SK-N-SH (cell line): Measurements from ENCODE around the gene NGLY1. TPM values are rescaled to one million over a fixed set of nuclear protein-coding genes. Genes with fewer than 3 reads are reported as not detected.

ENCODE experiments used
- CTCF ChIA-PET: fragments of 300-600, 350-600 bp; formaldehyde crosslinking; extraction: SDS; loops from one replicate; lab custom pipeline; 2021; lab: Yijun Ruan, JAX
- POLR2A ChIA-PET: fragments of 350-600 bp; sonication (Branson Sonifier 250); formaldehyde crosslinking; extraction: SDS; loops from one replicate; lab custom pipeline; 2020; ENCODE audit warnings: antibody characterized with exemption, inconsistent platforms; lab: Yijun Ruan, JAX
- DNase-seq: peaks from one replicate; pipeline ENCODE4 v3.0.0; 2012
- H2AFZ ChIP-seq: fragments of 200-600 bp; sonication (generic); 2 replicates; pipeline ENCODE4 v1.8.1; 2016; ENCODE audit warnings: antibody characterized with exemption, mild to moderate bottlenecking, low read depth
- H3F3A ChIP-seq: fragments of 200-600 bp; sonication (generic); replicated peaks from 2 replicates; pipeline ENCODE3; 2016; ENCODE audit warnings: antibody characterized with exemption, mild to moderate bottlenecking; ENCODE audit not compliant: insufficient read depth
- H3K27ac ChIP-seq, 2 experiments: fragments of 200-500 bp in 1 of 2; fragments of 200-600 bp in 1 of 2; sonication (Bioruptor generic) in 1 of 2; sonication (generic), shearing (Covaris generic) in 1 of 2; 2 replicates each; pipeline versions ENCODE4 v1.5.1 to v1.6.1; 2014 to 2016; ENCODE audit warnings: low read depth in 2 of 2, inconsistent platforms in 1 of 2, low read length in 1 of 2, mild to moderate bottlenecking in 1 of 2, mixed read lengths in 1 of 2
- H3K27me3 ChIP-seq: fragments of 200-600 bp; sonication (generic), shearing (Covaris generic); 2 replicates; pipeline ENCODE4 v1.6.1; 2016; ENCODE audit warnings: mixed run types; ENCODE audit not compliant: insufficient read depth
- H3K36me3 ChIP-seq, 2 experiments: fragments of 200-500 bp in 1 of 2; fragments of 200-600 bp in 1 of 2; sonication (Bioruptor generic) in 1 of 2; sonication (generic) in 1 of 2; replicated peaks in 1 of 2; 2 replicates each; pipeline versions ENCODE3 to v1.5.1; 2014 to 2016; ENCODE audit warnings: low read length in 1 of 2, mild to moderate bottlenecking in 1 of 2; ENCODE audit not compliant: insufficient read depth in 2 of 2, control insufficient read depth in 1 of 2
- H3K4me1 ChIP-seq, 2 experiments: fragments of 200-500 bp in 1 of 2; fragments of 200-600 bp in 1 of 2; sonication (Bioruptor generic) in 1 of 2; sonication (generic), shearing (Covaris generic) in 1 of 2; 2 replicates each; pipeline versions ENCODE4 v1.5.1 to v1.6.1; 2014 to 2016; ENCODE audit warnings: low read depth in 1 of 2, low read length in 1 of 2, mixed run types in 1 of 2; ENCODE audit not compliant: insufficient read depth in 2 of 2, control insufficient read depth in 1 of 2
- H3K4me2 ChIP-seq: fragments of 200-600 bp; sonication (generic), shearing (Covaris generic); 2 replicates; pipeline ENCODE4 v1.6.1; 2017; ENCODE audit warnings: mixed run types
- H3K4me3 ChIP-seq, 2 experiments: fragments of 200-500 bp in 1 of 2; fragments of 200-600 bp in 1 of 2; sonication (Bioruptor generic) in 1 of 2; sonication (generic), shearing (Covaris generic) in 1 of 2; 2 replicates each; pipeline versions ENCODE4 v1.5.1 to v1.8.1; 2014 to 2016; ENCODE audit warnings: low read depth in 2 of 2, inconsistent platforms in 1 of 2, low read length in 1 of 2, mild to moderate bottlenecking in 1 of 2, mixed read lengths in 1 of 2, moderate library complexity in 1 of 2
- H3K79me2 ChIP-seq: fragments of 200-600 bp; sonication (generic); 2 replicates; pipeline ENCODE4 v1.8.1; 2017; ENCODE audit warnings: mild to moderate bottlenecking; ENCODE audit not compliant: insufficient read depth
- H3K9ac ChIP-seq: fragments of 200-600 bp; sonication (generic); 2 replicates; pipeline ENCODE4 v1.6.1; 2017; ENCODE audit warnings: mixed run types
- H3K9me2 ChIP-seq: fragments of 200-600 bp; sonication (generic); 2 replicates; pipeline ENCODE4 v1.6.1; 2017; ENCODE audit warnings: mixed run types
- H3K9me3 ChIP-seq: fragments of 200-600 bp; sonication (generic); 2 replicates; pipeline ENCODE4 v1.6.1; 2017; ENCODE audit warnings: mixed run types, mild to moderate bottlenecking, moderate library complexity
- H4K20me1 ChIP-seq: fragments of 200-600 bp; sonication (generic); 2 replicates; pipeline ENCODE4 v1.6.1; 2017; ENCODE audit warnings: mild to moderate bottlenecking, mixed run types; ENCODE audit not compliant: insufficient read depth
- CHD2 ChIP-seq: fragments of 150-350 bp; IDR thresholded peaks from 2 replicates; pipeline ENCODE4 v1.6.1; 2018; ENCODE audit warnings: low read length; ENCODE audit not compliant: partially characterized antibody
- JUND ChIP-seq: IDR thresholded peaks from 2 replicates; pipeline ENCODE4 v1.4.0; 2012
- MEF2A ChIP-seq: IDR thresholded peaks from 2 replicates; pipeline ENCODE4 v1.4.0; 2012; ENCODE audit warnings: low read depth, borderline replicate concordance
- MXI1 ChIP-seq: IDR thresholded peaks from 2 replicates; pipeline ENCODE4 v1.6.1; 2012; ENCODE audit warnings: mild to moderate bottlenecking, low read depth, low read length, improper control_type of control experiment
- NFIC ChIP-seq: IDR thresholded peaks from 2 replicates; pipeline ENCODE4 v1.4.0; 2012; ENCODE audit warnings: borderline replicate concordance
- NRF1 ChIP-seq: IDR thresholded peaks from 2 replicates; pipeline ENCODE4 v1.6.1; 2012; ENCODE audit warnings: low read depth, mild to moderate bottlenecking, low read length
- POLR2AphosphoS5 ChIP-seq: IDR thresholded peaks from 2 replicates; pipeline ENCODE4 v1.6.1; 2012; ENCODE audit warnings: low read depth, low read length
- RCOR1 ChIP-seq: fragments of 150-350 bp; IDR thresholded peaks from 2 replicates; pipeline ENCODE4 v1.6.1; 2017; ENCODE audit warnings: antibody characterized with exemption, low read length
- RXRA ChIP-seq: IDR thresholded peaks from 2 replicates; pipeline ENCODE4 v1.4.0; 2012; ENCODE audit warnings: low read depth, mild to moderate bottlenecking, borderline replicate concordance
- TAF1 ChIP-seq: IDR thresholded peaks from 2 replicates; pipeline ENCODE4 v1.6.1; 2012; ENCODE audit warnings: low read depth, mild to moderate bottlenecking, low read length, moderate library complexity, borderline replicate concordance
- TEAD4 ChIP-seq: IDR thresholded peaks from 2 replicates; pipeline ENCODE4 v1.4.0; 2012; ENCODE audit warnings: mild to moderate bottlenecking, borderline replicate concordance; ENCODE audit not compliant: insufficient read depth
- WGBS: methylation state at CpG from one replicate; pipeline ENCODE4 v1.1.6; 2017; ENCODE audit warnings: low lambda C conversion rate; 5-methylcytosine and 5-hydroxymethylcytosine counted together
- polyA plus RNA-seq, 3 experiments: library from polyadenylated mRNA; depleted of rRNA; stranded (reverse); fragments of >200 nt; gene quantifications; 2 replicates each; pipeline ENCODE4 v1.2.3, GENCODE V29; 2012
- TF ChIP-seq, protein P1 (sequence below): IDR thresholded peaks from 2 replicates; pipeline ENCODE4 v1.4.0; 2012; ENCODE audit warnings: low read depth, borderline replicate concordance
- TF ChIP-seq, protein P2 (sequence below): IDR thresholded peaks from 2 replicates; pipeline ENCODE4 v1.4.0; 2012; ENCODE audit warnings: low read depth
- TF ChIP-seq, protein P3 (sequence below): IDR thresholded peaks from 2 replicates; pipeline ENCODE4; 2012

Gene NGLY1
- polyA plus RNA-seq, 1 of the 3 experiments (the other 2 are of a cell fraction) = 6.0 TPM

DNA sequence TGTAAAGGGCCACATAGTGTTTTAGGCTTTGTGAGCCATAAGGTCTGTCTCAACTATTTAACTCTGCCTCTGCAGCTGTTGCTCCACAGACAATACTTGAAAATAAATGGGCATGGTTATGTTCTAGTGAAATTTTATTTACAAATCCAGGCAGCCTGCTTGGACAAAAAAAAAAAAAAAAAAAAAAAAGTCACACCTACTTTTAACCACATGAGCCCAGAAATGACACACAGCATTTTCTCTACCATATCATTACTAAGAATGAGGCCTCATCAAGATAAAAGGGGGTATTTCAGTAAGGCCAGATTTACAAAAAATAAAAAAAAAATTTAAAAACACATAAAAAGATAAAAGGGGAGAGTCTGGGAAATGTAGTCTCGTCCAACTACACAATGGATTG, 1.7 kb upstream of the NGLY1 start:
- WGBS = 94% methylated on average over 1 of the region's 1 CpG
- ChIA-PET POLR2A (no interaction called here), CTCF (interaction anchor here (1.9 kb wide), 1 partner anchor 137 kb away, joined by 9 read pairs; no protein-coding TSS in a partner anchor)
- Histone ChIP-seq H3K27me3 (no peaks in the 10 kb centered on the region), H3K9me3 (no peaks in the 10 kb centered on the region), H3K4me2 (no peak overlapping the region), H3K9ac (no peak overlapping the region), H3K36me3 (no peaks in the 10 kb centered on the region), H3K4me1 (peaks cover 8 to 17% of the 10 kb centered on the region in 2 experiments; a peak in 3 of 4 replicates), H2AFZ (no peak overlapping the region), H3K79me2 (peaks cover 30% of the 10 kb centered on the region), H3F3A (peaks cover 6% of the 10 kb centered on the region), H3K9me2 (no peaks in the 10 kb centered on the region), H3K4me3 (no peak overlapping the region), H3K27ac (no peak overlapping the region), H4K20me1 (no peaks in the 10 kb centered on the region)
- TF ChIP-seq RCOR1 (no peak), RXRA (no peak)
- DNase-seq = no peak

DNA sequence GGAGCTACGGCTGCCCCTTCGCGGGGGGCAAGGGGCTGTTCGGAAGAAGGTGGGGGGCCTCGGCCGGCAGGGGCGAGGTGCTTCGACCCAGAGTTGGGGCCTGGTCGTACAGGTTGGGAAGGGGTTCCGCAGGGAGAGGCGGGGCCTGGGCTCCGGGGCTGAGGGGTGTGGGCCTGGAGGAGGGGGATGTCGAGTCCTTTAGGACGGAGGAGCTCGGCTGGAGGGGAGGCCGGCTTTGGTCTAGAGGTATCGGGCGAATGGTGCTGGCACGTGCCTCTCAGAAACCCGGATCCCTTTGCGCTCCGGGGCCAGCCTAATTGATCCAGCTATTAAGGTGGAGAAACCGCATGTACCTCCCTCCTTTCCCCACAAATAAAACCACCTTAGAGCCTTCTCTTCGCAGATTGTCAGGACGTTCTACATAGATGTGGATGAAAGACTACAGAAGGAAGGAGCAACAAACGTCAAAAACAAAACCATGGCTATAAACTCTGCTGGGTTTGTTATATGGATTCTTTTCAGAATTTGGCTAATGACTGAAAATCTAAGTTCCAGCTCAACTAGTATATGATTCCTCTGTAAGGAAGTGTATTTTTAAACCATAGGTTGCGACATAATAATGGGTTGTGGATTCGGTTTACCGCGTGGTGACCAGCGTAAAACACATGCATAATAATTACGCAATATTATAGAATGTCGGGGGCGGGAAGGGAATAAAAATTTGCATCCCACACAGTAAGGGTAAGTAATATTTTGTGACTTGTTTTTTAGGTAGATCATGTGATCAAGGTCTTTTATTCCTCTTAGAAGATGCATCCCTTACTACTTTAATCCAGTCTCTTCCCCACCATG, 644 bp upstream of the NGLY1 start:
- H2AFZ ChIP-seq = peak overlapping the region; percentile 87
- ChIA-PET POLR2A (interaction anchor here (0.7 to 1.2 kb wide), 3 partner anchors 11 to 136 kb away, joined by 3 read pairs; no protein-coding TSS in a partner anchor), CTCF (interaction anchor here (1.3 to 1.9 kb wide), 2 partner anchors 70 to 136 kb away, joined by 4 to 9 read pairs; no protein-coding TSS in a partner anchor)
- no peaks in the 10 kb centered on the region for H3K9me2 ChIP-seq
- peaks cover 8 to 15% of the 10 kb centered on the region in 2 experiments; a peak in 3 of 4 replicates for H3K4me1 ChIP-seq
- peak; percentile 83 for TF ChIP-seq MXI1
- TF ChIP-seq TEAD4 = no peak
- no peak for TF ChIP-seq POLR2AphosphoS5
- TF ChIP-seq, protein P1, sequence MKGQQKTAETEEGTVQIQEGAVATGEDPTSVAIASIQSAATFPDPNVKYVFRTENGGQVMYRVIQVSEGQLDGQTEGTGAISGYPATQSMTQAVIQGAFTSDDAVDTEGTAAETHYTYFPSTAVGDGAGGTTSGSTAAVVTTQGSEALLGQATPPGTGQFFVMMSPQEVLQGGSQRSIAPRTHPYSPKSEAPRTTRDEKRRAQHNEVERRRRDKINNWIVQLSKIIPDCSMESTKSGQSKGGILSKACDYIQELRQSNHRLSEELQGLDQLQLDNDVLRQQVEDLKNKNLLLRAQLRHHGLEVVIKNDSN = no peak
- TF ChIP-seq, protein P2, sequence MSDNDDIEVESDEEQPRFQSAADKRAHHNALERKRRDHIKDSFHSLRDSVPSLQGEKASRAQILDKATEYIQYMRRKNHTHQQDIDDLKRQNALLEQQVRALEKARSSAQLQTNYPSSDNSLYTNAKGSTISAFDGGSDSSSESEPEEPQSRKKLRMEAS = peak; percentile 60; the same call in 1 of the 2 replicates
- no peak for TF ChIP-seq MEF2A
- H3K9ac ChIP-seq = peak overlapping the region; percentile 69
- no peaks in the 10 kb centered on the region for H3K27me3 ChIP-seq
- no peak for DNase-seq
- H3K4me3 ChIP-seq = peak overlapping the region; percentile 59 to 73
- H4K20me1 ChIP-seq = no peaks in the 10 kb centered on the region
- no peaks in the 10 kb centered on the region for H3K36me3 ChIP-seq
- no peaks in the 10 kb centered on the region for H3K9me3 ChIP-seq
- peaks cover 6% of the 10 kb centered on the region for H3F3A ChIP-seq
- peaks cover 41% of the 10 kb centered on the region for H3K79me2 ChIP-seq
- 22% methylated on average over 31 of the region's 34 CpGs for WGBS
- H3K4me2 ChIP-seq = peak overlapping the region; percentile 61
- peak overlapping the region; percentile 1 to 75; a peak in 3 of 4 replicates for H3K27ac ChIP-seq

DNA sequence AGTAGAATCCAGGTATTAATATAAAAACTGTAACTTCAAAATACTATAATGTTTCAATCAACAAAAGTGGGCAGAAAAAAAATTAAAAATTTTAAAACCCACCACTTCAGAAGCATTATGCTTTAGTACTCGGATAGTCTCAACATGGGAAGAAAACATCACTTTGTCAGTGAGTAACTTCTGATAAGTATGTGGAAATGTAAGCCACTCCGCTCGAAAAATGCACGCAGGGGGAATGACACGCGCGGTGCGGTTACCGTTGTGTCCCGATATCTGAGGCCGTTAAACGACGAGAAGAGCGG, 656 bp downstream of the NGLY1 start:
- 3% methylated on average over 12 of the region's 14 CpGs for WGBS
- peak overlapping the region; percentile 73 for H3K4me2 ChIP-seq
- peak overlapping the region; percentile 79 for H3K9ac ChIP-seq
- H3K9me2 ChIP-seq = no peaks in the 10 kb centered on the region
- H4K20me1 ChIP-seq = no peaks in the 10 kb centered on the region
- H3K9me3 ChIP-seq = no peaks in the 10 kb centered on the region
- H2AFZ ChIP-seq = peak overlapping the region; percentile 82
- CTCF ChIA-PET = interaction anchor here (1.3 kb wide), 1 partner anchor 72 kb away, joined by 4 read pairs; no protein-coding TSS in a partner anchor
- TF ChIP-seq JUND (no peak), TAF1 (no peak), RXRA (no peak), NFIC (no peak), NRF1 (no peak), CHD2 (no peak)
- TF ChIP-seq, protein P3, sequence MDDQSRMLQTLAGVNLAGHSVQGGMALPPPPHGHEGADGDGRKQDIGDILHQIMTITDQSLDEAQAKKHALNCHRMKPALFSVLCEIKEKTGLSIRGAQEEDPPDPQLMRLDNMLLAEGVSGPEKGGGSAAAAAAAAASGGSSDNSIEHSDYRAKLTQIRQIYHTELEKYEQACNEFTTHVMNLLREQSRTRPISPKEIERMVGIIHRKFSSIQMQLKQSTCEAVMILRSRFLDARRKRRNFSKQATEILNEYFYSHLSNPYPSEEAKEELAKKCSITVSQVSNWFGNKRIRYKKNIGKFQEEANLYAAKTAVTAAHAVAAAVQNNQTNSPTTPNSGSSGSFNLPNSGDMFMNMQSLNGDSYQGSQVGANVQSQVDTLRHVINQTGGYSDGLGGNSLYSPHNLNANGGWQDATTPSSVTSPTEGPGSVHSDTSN = no peak
- POLR2A ChIA-PET = no interaction called here
- no peaks in the 10 kb centered on the region for H3K27me3 ChIP-seq
- H3K4me1 ChIP-seq = peaks cover 8 to 13% of the 10 kb centered on the region in 2 experiments; a peak in 3 of 4 replicates
- H3K36me3 ChIP-seq = peaks cover 9 to 10% of the 10 kb centered on the region in 2 experiments
- peaks cover 44% of the 10 kb centered on the region for H3K79me2 ChIP-seq
- H3K4me3 ChIP-seq = peak overlapping the region; percentile 84 to 89
- H3K27ac ChIP-seq = peak overlapping the region; percentile 58 to 73; a peak in 3 of 4 replicates
- peaks cover 6% of the 10 kb centered on the region for H3F3A ChIP-seq
- no peak for DNase-seq
